GM18868 (cell line): ENCODE measurements around the gene ZBTB40.
A peak's percentile ranks its signal among the peaks of the same experiment; 100 is the strongest.

Source experiments
- ATAC-seq: cut with Tn5 transposase; IDR thresholded peaks from one replicate; pipeline ENCODE4 v1.9.1; 2021; ENCODE audit warnings: mild to moderate bottlenecking, moderate library complexity; ENCODE audit not compliant: unreplicated experiment

ZBTB40 gene

DNA sequence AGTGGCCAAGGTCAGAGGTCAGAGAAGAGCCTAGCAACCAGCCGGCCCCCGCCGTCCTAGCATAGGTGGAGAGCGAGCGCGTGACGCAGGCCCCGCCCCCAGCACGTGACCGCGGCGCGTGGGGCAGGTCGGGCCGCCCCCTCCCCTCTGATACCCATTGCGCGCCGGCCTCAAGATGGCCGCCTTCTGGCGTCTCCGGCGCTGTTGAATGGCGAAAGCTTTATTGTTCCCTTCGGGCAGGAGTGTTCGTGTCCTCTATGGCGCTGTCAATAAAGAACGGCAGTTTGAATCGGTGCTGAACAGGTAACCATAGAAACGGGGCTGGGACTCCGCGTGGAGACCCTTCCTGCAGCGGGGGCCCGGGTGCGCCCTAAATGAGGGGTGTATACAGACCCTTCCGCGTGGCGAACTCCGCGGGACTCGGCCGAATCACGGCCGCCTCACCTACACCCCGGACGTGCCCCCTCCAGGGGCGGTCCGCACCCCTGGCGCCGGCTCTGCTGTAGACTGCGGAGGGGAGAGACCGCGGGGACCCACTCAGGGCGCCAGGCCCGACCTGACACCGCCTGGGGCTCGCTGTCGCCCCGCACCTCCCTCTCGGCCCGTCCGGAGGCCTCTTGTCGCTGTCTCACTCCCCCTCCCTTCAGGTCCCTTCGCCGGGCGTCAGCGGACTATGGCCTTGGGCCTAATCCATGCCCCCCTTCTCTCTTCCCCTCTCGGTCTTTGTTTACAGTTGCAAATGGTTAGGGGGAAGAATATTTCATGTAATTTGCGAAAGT is at the start of gene ZBTB40:
Gene ZBTB40 (plus strand): TSS at position 150 of the 779 bp plus-strand sequence. CDS start 38,098 bp downstream, outside the sequence.
- peak; percentile 76 for ATAC-seq

DNA sequence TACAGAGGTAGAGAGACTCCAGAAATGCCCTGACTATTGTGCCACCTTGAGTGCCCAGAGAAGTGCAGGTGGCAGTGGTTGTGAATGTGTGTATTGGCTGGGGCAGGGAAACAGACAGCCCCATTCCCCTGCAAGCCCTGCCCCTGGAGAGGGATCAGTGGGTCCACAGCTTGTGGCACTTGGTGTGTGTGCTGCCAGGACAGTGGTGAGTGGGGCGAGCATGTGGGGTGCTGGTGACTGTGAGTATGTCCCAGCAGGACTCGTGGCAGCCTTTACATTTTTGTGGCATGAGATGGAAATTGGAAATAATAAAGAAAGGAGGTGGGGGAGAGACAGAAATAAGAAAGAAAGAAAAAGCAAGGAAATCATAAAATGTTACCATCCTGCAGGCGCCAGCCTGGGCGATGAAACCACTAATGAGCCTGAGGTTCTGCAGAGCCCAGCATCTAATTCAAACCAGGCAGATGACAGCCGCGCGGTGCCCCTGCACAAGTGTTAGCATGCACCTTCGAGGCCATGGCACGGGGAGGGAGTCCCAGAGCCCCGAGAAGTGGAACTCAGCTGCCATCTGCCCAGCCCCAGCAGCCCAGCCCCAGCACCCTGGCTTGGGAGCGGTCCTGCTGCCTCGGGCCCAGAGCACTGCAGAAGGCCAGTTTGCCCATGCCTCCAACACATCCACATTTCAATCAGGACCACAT is 49.1 kb upstream of the ZBTB40 start:
- no peak for ATAC-seq

DNA sequence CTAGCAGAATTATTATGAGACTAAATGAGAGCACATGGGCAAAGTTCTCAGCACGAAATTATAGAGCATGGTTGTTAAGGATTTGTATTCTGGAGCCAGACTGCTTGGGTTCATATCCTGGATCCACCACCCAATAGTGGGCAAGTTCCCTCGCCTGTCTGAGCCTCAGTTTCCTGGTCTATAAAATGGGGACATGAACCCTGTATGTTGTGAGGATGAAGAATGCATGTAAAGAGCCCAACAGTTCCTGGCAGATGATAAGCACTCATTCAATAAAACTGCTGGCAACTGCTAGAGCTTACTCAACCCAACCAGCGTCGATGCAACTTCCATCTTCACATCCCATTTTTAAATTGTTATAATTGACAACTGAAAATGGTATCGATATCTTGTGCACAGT is 47.2 kb upstream of the ZBTB40 start:
- no peak for ATAC-seq

DNA sequence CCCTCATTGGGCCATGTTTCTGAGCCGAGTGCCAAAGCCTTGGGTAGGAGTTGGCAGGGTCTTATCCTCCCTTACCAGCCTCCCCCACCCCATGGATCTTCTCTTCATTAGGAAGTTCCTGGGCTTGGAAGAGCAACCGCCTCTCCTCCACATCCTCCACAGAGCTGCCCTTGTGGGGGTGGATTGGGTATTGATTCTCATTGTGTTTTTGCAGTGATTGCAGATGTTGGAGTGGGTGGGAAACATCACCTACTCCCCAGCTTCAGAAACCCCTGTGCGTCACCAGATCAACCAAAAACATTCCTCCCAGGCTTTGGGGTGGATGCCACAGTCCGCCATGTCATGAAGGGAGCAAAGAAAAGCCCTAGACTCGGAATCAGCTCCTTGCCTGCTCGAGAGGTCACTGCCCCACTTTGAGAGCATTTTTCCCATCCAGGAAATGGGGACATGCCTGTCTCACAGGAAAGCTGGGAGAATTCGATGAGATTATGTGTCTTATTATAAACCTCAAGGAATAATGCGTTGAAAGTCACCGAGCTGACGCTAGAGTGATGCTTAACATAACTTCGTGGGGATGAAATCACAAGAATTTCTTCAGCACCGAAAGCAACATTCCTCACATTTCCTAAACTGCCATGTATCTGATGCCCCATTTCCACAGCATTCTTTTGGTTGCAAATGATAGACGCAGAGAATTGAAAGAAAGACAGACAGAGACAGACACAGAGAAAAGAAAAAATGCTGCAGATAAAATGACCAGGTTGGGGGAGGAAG is 44.7 kb upstream of the ZBTB40 start:
- no peak for ATAC-seq

- ATAC-seq = no peak
Observed at GRCh38 chr1:22408230-22408629, 43.4 kb upstream of the ZBTB40 start.

GRCh38 chr1:22410401-22410800 is 41.2 kb upstream of the ZBTB40 start:
- ATAC-seq = no peak

GRCh38 chr1:22410928-22411495 is 40.6 kb upstream of the ZBTB40 start:
- ATAC-seq = no peak

DNA sequence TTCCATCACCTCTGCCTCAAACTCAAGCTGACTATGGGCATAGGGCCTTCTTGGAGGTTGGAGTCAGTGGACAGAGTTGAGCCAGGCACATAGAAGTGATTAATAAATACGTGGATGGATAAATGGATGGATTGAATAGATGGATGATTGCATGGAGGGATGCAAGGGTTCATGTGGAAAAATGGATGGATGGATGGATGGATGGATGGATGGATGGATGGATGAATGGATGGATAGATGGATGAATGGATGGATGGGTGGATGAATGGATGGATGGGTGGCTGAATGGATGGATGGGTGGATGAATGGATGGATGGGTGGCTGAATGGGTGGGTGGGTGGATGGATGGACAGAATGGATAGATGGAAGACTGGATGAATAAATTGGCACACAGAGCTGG is 40.1 kb upstream of the ZBTB40 start:
- no peak for ATAC-seq

DNA sequence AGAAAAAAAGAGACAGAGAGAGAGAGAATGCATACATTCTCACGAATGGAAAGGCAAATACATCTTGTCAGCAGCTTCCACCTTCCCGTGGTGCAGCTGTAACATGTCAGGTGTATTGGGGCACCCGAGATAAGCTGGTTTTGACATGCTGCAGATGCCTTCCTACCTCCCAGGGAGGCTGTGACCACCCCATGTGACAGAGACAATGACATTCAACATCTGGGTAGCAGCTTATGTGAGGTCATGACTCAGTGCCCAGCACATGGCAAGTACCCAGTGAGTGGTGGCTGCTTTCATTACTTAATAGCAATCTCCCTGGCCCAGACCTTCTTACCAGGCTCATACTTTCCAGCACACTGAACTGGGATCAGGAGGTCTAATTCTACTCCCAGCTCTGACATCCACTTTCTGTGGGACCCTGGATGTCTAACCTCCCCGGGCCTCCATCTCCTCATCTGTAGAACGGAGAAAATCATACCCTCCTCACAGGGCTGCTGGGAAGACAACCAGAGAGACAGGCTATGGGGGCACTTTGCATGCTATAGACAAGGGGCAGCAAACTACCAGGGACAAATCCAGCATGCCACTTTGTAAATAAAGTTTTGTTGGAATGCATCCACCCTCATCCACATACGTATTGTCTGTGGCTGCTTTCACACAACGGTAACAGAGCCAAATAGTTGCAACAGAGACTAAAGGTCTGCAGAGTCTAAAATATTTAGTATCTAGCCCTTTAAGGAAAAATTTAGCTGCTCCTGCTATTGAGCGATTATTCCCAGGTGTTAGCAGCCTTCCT is 38.5 kb upstream of the ZBTB40 start:
- no peak for ATAC-seq

DNA sequence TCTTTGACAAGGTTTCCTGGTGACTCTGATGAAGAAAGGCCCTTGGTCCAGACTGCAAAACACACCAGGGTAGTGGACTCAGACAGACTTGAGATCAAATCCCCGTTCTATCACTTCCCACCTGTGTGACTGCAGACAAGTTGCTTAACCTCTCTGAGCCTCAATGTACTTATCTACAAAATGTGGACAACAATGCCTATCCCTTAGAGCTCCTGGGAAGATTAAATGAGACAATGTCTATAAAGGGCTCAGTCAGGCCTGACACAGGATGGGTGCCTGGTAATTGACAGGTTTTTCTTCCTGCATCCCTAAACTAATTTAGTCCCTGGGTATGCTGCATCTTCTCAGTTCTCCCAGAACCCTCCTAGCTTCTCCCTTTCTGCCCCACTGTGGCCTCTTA is 37.9 kb upstream of the ZBTB40 start:
- ATAC-seq = no peak

GRCh38 chr1:22414244-22414751 is 37.4 kb upstream of the ZBTB40 start:
- no peak for ATAC-seq

GRCh38 chr1:22415489-22415888 is 36.2 kb upstream of the ZBTB40 start:
- ATAC-seq = no peak

DNA sequence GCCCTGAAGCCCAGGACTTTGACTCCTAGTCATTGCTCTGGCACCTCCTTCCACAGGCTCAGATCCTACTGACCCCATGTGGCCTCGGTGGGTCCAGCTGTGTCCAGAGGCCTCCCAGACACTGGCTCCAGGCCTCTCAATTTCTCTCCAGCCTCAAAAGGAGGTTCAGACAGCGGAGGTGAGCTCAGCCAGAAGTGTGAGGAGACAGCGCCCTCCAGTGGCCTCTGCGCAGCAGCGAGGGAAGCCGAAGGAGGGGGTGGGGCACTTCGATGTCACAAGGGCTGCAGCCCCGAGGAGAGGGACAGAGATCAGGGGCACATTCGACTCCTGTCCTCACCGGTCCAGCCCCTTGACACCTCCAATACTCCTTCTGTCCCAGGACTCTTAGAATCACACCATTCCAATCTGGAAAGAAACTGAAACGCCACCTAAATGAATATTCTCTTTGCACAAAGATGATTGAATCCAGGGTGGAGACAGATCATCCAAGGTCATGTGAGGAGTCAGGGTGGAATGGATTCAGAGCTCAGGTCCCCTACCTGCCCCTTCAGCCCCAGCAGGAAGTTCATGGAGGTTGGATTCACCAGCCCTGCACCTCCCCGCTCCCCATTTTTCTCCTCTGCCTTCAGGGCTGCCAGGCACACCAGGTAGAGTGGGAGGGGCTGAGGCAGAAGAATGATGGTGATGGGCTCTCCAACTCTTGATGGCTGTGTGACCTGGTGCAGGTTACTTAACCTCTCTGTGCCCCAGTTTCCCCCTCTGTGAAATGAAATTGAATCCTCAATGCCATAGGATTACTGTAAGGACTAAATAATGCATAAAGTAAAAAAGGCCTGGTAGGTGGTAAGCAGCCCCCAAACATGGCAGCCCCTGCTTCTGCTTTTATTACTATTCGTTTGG is 34.8 kb upstream of the ZBTB40 start:
- ATAC-seq = no peak

- ATAC-seq = no peak
Observed at GRCh38 chr1:22417466-22417865, 34.2 kb upstream of the ZBTB40 start.

GRCh38 chr1:22418312-22418711 is 33.3 kb upstream of the ZBTB40 start:
- ATAC-seq = no peak

DNA sequence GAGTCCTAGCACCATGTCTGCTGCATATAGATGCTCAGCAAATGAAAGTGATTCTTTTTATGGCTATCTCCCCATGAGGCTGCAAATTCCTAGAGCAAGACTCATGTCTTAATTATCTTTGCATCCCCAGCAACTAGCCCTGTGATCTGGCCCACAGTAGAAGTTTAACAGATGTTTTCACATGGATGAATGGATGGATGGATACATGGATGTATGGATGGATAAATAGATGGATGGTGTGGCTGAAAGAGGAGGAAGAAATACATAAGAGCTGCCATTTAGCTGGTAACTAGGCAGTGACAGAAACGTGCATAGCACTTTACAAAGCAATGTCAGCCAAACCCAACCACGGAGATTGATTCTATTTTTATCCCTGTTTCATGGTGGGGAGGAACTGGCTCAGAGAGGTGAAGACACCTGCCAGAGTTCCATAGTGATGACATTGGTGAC is 32.7 kb upstream of the ZBTB40 start:
- ATAC-seq = no peak

DNA sequence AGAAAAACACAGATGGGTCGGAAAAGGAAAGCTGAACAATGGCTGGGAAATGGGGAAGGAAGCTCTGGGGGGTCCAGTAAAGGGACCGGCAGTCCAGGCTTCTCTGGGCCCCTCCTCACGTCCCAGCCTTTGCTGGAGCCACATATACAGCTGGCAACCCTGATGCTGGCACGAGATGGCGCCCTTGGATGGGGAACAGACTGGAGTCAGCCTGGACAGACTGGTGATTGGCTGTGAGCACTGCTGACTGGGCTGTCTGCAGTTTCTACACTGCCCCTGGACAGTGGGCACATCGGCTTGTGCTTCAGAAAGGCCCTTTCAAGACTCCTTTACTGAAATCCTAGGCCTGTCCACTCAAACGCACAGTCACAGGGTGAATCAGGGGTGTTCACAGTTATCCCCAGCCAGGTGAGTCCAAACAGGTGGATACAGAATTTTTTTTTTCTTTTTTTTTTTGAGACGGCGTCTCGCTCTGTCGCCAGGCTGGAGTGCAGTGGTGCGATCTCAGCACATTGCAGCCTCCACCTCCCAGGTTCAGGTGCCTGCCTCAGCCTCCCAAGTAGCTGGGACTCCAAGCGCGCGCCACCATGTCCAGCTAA is 31.1 kb upstream of the ZBTB40 start:
- ATAC-seq = no peak

DNA sequence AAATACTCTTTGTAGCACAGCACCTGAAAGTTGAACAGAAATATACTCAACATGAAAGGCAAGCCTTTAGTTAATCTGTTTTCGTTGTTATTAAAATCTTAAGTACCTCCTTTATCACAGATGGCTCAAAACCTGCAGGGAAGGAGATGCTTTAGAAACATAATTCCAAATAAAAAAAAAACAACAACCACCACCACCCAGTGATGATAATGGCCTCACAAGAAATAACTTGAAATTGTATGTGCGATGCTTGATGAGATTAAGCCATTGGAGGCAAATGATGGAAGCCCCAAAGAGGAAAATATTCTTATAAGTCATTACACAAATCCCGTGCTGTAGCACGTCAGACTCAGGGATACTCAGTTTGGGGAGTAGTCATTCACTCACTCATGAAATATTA is 24.9 kb upstream of the ZBTB40 start:
- no peak for ATAC-seq

GRCh38 chr1:22428672-22429071 is 23.0 kb upstream of the ZBTB40 start:
- no peak for ATAC-seq
